HG02798 (cell line): ENCODE results near the gene CMSS1.

Source experiments
- ATAC-seq: cut with Tn5 transposase; IDR thresholded peaks from one replicate; pipeline ENCODE4 v1.9.1; 2021; ENCODE audit warnings: mild to moderate bottlenecking; ENCODE audit not compliant: unreplicated experiment, poor library complexity

The CMSS1 gene

GRCh38 chr3:100154171-100154570 lies 336.5 kb downstream of the CMSS1 start:
- ATAC-seq, result no peak

- no peak for ATAC-seq
Measured at GRCh38 chr3:100155128-100155527, 337.5 kb downstream of the CMSS1 start.

- no peak for ATAC-seq
Measured at GRCh38 chr3:100155590-100155989, 337.9 kb downstream of the CMSS1 start.

GRCh38 chr3:100157685-100158084 lies 340.0 kb downstream of the CMSS1 start:
- ATAC-seq, result no peak

- no peak for ATAC-seq
Measured at GRCh38 chr3:100158918-100159330, 341.3 kb downstream of the CMSS1 start.

- ATAC-seq, result no peak
Measured at GRCh38 chr3:100159331-100160153, 341.9 kb downstream of the CMSS1 start.

GRCh38 chr3:100160521-100160920 lies 342.9 kb downstream of the CMSS1 start:
- ATAC-seq, result no peak

GRCh38 chr3:100163787-100164186 lies 346.1 kb downstream of the CMSS1 start:
- no peak for ATAC-seq

GRCh38 chr3:100164743-100165142 lies 347.1 kb downstream of the CMSS1 start:
- ATAC-seq, result no peak

GRCh38 chr3:100165926-100166550 lies 348.4 kb downstream of the CMSS1 start:
- ATAC-seq, result no peak

GRCh38 chr3:100169201-100169920 lies 351.7 kb downstream of the CMSS1 start:
- no peak for ATAC-seq

GRCh38 chr3:100170486-100170885 lies 352.8 kb downstream of the CMSS1 start:
- ATAC-seq, result no peak

GRCh38 chr3:100171211-100171914 lies 353.7 kb downstream of the CMSS1 start:
- no peak for ATAC-seq

- ATAC-seq, result no peak
Measured at GRCh38 chr3:100173961-100174360, 356.3 kb downstream of the CMSS1 start.

- no peak for ATAC-seq
Measured at GRCh38 chr3:100175637-100176280, 358.1 kb downstream of the CMSS1 start.

- no peak for ATAC-seq
Measured at GRCh38 chr3:100179692-100180349, 362.2 kb downstream of the CMSS1 start.

GRCh38 chr3:100183608-100184125 lies 366.0 kb downstream of the CMSS1 start:
- no peak for ATAC-seq

GRCh38 chr3:100184948-100185570 lies 367.4 kb downstream of the CMSS1 start:
- no peak for ATAC-seq

- ATAC-seq, result no peak
Measured at GRCh38 chr3:100185847-100186246, 368.2 kb downstream of the CMSS1 start.
